ENCODE results near the gene GJA4. TPM values are rescaled to one million over a fixed set of nuclear protein-coding genes. Genes with fewer than 3 reads are reported as not detected.

Gene GJA4
- total and polyA plus RNA-seq, 2 of the 13 experiments (the other 11 are each of a cell fraction or from before 2014, with no cell fraction given) = not detected

DNA sequence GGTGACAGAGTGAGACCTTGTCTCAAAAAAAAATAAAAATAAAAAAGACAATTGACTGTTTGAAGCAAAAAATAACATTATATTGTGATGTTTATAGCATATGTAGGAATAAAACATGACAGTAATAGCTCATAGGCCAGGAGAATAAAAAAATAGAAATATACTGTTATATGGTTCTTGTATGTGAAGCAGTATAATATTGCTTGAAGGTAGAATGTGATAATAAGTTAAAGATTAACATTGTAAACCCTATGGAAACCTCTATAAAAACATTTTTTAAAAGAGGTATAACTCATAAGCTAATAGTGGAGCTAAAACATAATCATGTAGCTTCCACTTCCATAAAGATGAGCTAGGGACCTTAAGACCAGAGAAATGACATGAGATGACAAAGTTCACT, 23.5 kb downstream of the GJA4 start:
- no peak for FAIRE-seq
- DNase-seq (ENCODE audit: low spot score) = no peak
- Histone ChIP-seq H3K9me3 (ENCODE audit: low read length) (no peaks in the 10 kb centered on the region), H3K27ac (ENCODE audit: extremely low read length, insufficient read depth, low read length) (no peak overlapping the region), H3K4me3 (replicated peaks in 1 of 3; ENCODE audit: insufficient read depth in 1 of 3, low read depth in 2 of 3, low read length in 3 of 3) (no peak overlapping the region), H3K4me2 (ENCODE audit: low read depth, low read length) (no peak overlapping the region), H3K27me3 (ENCODE audit: control insufficient read depth in 1 of 2, insufficient read depth in 2 of 2, low read length in 2 of 2) (no peaks in the 10 kb centered on the region), H3K4me1 (ENCODE audit: insufficient read depth, low read length) (no peaks in the 10 kb centered on the region), H2AFZ (ENCODE audit: low read length) (no peak overlapping the region), H3K79me2 (ENCODE audit: insufficient read depth, low read length) (no peaks in the 10 kb centered on the region), H3K36me3 (replicated peaks in 1 of 2; ENCODE audit: control insufficient read depth in 1 of 2, insufficient read depth in 2 of 2, low read length in 2 of 2) (no peaks in the 10 kb centered on the region), H4K20me1 (ENCODE audit: insufficient read depth, low read length) (no peaks in the 10 kb centered on the region), H3K9ac (ENCODE audit: insufficient read depth, low read depth, low read length) (no peak overlapping the region)
- BruUV-seq (replicated peaks) = no TSS peak
- no peak for ATAC-seq
- no peak for TF ChIP-seq GATAD1 (CRISPR knock-in tag; IDR thresholded peaks at IDR 0.05)
- TF ChIP-seq ELF1 (CRISPR knock-in tag; IDR thresholded peaks at IDR 0.05) = no peak
- no peak for TF ChIP-seq ZNF615 (CRISPR knock-in tag; IDR thresholded peaks at IDR 0.05; ENCODE audit: borderline replicate concordance)
- no peak for TF ChIP-seq MEF2D (CRISPR knock-in tag; IDR thresholded peaks at IDR 0.05)
- TF ChIP-seq KDM5A (IDR thresholded peaks at IDR 0.05; ENCODE audit: borderline replicate concordance, low read length) = no peak
- no peak for TF ChIP-seq ZNF790 (CRISPR knock-in tag; IDR thresholded peaks at IDR 0.05; ENCODE audit: borderline replicate concordance)
- no peak for TF ChIP-seq ZSCAN30 (CRISPR knock-in tag; IDR thresholded peaks at IDR 0.05)
- no peak for TF ChIP-seq HMG20B (CRISPR knock-in tag; conservative IDR thresholded peaks at IDR 0.05)
- in situ Hi-C loops (cut with HindIII; ENCODE audit: extremely low pct_ligation_motif_present, low pct_unique_long_range_greater_than_20kb) = no loop called here
- ChIA-PET CTCF (ENCODE audit: low intra/inter-chr PET ratio, low total read pairs) (no interaction called here), POLR2A (no interaction called here)
- intact Hi-C loops (cut with micrococcal nuclease; ENCODE audit: unreplicated experiment) = no loop called here

DNA sequence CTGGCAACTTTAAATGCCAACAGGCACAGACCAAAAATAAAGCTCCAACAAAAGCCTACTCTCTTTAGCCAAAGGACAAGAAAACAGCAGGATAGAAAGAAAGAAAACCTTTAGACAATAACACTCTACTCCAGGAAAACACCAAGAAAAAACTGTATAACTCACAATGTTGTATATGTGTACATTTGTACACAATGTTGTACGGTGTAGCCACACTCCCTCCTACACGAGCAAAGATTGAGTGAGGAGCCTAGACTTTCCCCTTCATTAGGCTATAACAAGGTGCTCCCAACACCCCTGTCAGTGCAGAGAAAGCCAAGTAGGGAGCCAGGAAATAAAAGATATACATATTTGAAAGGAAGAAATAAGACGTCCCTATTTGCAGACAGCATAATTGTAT, 24.0 kb downstream of the GJA4 start:
- intact Hi-C loops (cut with micrococcal nuclease; ENCODE audit: unreplicated experiment) = no loop called here
- Histone ChIP-seq H3K27me3 (ENCODE audit: control insufficient read depth in 1 of 2, insufficient read depth in 2 of 2, low read length in 2 of 2) (no peaks in the 10 kb centered on the region), H3K36me3 (replicated peaks in 1 of 2; ENCODE audit: control insufficient read depth in 1 of 2, insufficient read depth in 2 of 2, low read length in 2 of 2) (no peaks in the 10 kb centered on the region), H3K9me3 (ENCODE audit: low read length) (no peaks in the 10 kb centered on the region), H3K79me2 (ENCODE audit: insufficient read depth, low read length) (no peaks in the 10 kb centered on the region), H3K4me3 (replicated peaks in 1 of 3; ENCODE audit: insufficient read depth in 1 of 3, low read depth in 2 of 3, low read length in 3 of 3) (no peak overlapping the region), H3K9ac (ENCODE audit: insufficient read depth, low read depth, low read length) (no peak overlapping the region), H2AFZ (ENCODE audit: low read length) (no peak overlapping the region), H3K4me1 (ENCODE audit: insufficient read depth, low read length) (no peaks in the 10 kb centered on the region), H4K20me1 (ENCODE audit: insufficient read depth, low read length) (no peaks in the 10 kb centered on the region), H3K27ac (ENCODE audit: extremely low read length, insufficient read depth, low read length) (no peak overlapping the region), H3K4me2 (ENCODE audit: low read depth, low read length) (no peak overlapping the region)
- POLR2A ChIA-PET = no interaction called here
- 2% methylated on average over 3 of the region's 3 CpGs for WGBS (ENCODE audit: low lambda C conversion rate)
- DNase-seq (ENCODE audit: low spot score) = no peak
- ATAC-seq = no peak
- CTCF ChIA-PET (ENCODE audit: low intra/inter-chr PET ratio, low total read pairs) = no interaction called here
- in situ Hi-C loops (cut with HindIII; ENCODE audit: extremely low pct_ligation_motif_present, low pct_unique_long_range_greater_than_20kb) = no loop called here
- BruUV-seq (replicated peaks) = no TSS peak
- FAIRE-seq = no peak
- TF ChIP-seq ATF1 (CRISPR knock-in tag; IDR thresholded peaks at IDR 0.05) (no peak), ZNF367 (CRISPR knock-in tag; IDR thresholded peaks at IDR 0.05; ENCODE audit: borderline replicate concordance) (no peak), ZNF207 (IDR thresholded peaks at IDR 0.05; ENCODE audit: borderline replicate concordance) (no peak), ZKSCAN8 (CRISPR knock-in tag; IDR thresholded peaks at IDR 0.05; ENCODE audit: borderline replicate concordance) (no peak), ZNF552 (CRISPR knock-in tag; IDR thresholded peaks at IDR 0.05; ENCODE audit: borderline replicate concordance) (no peak), ZNF251 (CRISPR knock-in tag; IDR thresholded peaks at IDR 0.05) (no peak), ZNF282 (IDR thresholded peaks at IDR 0.05; ENCODE audit: partially characterized antibody) (no peak), ZNF446 (CRISPR knock-in tag; IDR thresholded peaks at IDR 0.05) (no peak), RORA (CRISPR knock-in tag; IDR thresholded peaks at IDR 0.05) (no peak), ZNF512 (CRISPR knock-in tag; IDR thresholded peaks at IDR 0.05) (no peak)
- TF ChIP-seq, protein P1, sequence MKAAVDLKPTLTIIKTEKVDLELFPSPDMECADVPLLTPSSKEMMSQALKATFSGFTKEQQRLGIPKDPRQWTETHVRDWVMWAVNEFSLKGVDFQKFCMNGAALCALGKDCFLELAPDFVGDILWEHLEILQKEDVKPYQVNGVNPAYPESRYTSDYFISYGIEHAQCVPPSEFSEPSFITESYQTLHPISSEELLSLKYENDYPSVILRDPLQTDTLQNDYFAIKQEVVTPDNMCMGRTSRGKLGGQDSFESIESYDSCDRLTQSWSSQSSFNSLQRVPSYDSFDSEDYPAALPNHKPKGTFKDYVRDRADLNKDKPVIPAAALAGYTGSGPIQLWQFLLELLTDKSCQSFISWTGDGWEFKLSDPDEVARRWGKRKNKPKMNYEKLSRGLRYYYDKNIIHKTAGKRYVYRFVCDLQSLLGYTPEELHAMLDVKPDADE (CRISPR knock-in tag; IDR thresholded peaks at IDR 0.05) = no peak

Measured in HepG2 (cell line).